ENCODE results near the gene PREP. TPM values are rescaled to one million over a fixed set of nuclear protein-coding genes. Genes with fewer than 3 reads are reported as not detected.

The PREP gene
- total RNA-seq, 1 experiment from 2014 or later, result 34.1 TPM

GRCh38 chr6:105276374-105276773, 126.5 kb downstream of the PREP start:
- H3K4me1 ChIP-seq (ENCODE audit: insufficient read depth, low read length, poor library complexity, severe bottlenecking), result no peaks in the 10 kb centered on the region
- intact Hi-C loops (cut with micrococcal nuclease; ENCODE audit: unreplicated experiment), result no loop called here
- H3K36me3 ChIP-seq (ENCODE audit: insufficient read depth, low read length, poor library complexity, severe bottlenecking), result peaks cover 6% of the 10 kb centered on the region
- H3K4me3 ChIP-seq (ENCODE audit: low read depth, low read length, poor library complexity, severe bottlenecking), result no peak overlapping the region
- no peak overlapping the region for H3K27ac ChIP-seq (ENCODE audit: low read depth, low read length, poor library complexity, severe bottlenecking)
- ChIA-PET POLR2A (ENCODE audit: low non-redundant PET) (no interaction called here), CTCF (no interaction called here)
- no peaks in the 10 kb centered on the region for H3K27me3 ChIP-seq (replicated peaks; ENCODE audit: insufficient read depth, low read depth, low read length, poor library complexity)
- TF ChIP-seq CTCF (conservative IDR thresholded peaks at IDR 0.05; ENCODE audit: low read depth, low read length) (no peak), EZH2 (IDR thresholded peaks at IDR 0.05; ENCODE audit: borderline replicate concordance, low read depth, low read length, poor library complexity, severe bottlenecking) (no peak)
- no peaks in the 10 kb centered on the region for H3K9me3 ChIP-seq (ENCODE audit: low read depth, low read length, poor library complexity, severe bottlenecking)
- BruUV-seq (replicated peaks), result no TSS peak
- DNase-seq (ENCODE audit: low spot score), result no peak

- TF ChIP-seq CTCF (conservative IDR thresholded peaks at IDR 0.05; ENCODE audit: low read depth, low read length) (no peak), EZH2 (IDR thresholded peaks at IDR 0.05; ENCODE audit: borderline replicate concordance, low read depth, low read length, poor library complexity, severe bottlenecking) (no peak)
- CTCF ChIA-PET, result no interaction called here
- no peak overlapping the region for H3K4me3 ChIP-seq (ENCODE audit: low read depth, low read length, poor library complexity, severe bottlenecking)
- peaks cover 6% of the 10 kb centered on the region for H3K36me3 ChIP-seq (ENCODE audit: insufficient read depth, low read length, poor library complexity, severe bottlenecking)
- H3K27ac ChIP-seq (ENCODE audit: low read depth, low read length, poor library complexity, severe bottlenecking), result no peak overlapping the region
- no peaks in the 10 kb centered on the region for H3K4me1 ChIP-seq (ENCODE audit: insufficient read depth, low read length, poor library complexity, severe bottlenecking)
- no peaks in the 10 kb centered on the region for H3K9me3 ChIP-seq (ENCODE audit: low read depth, low read length, poor library complexity, severe bottlenecking)
- H3K27me3 ChIP-seq (replicated peaks; ENCODE audit: insufficient read depth, low read depth, low read length, poor library complexity), result no peaks in the 10 kb centered on the region
- intact Hi-C loops (cut with micrococcal nuclease; ENCODE audit: unreplicated experiment), result no loop called here
- no peak for DNase-seq (ENCODE audit: low spot score)
- POLR2A ChIA-PET (ENCODE audit: low non-redundant PET), result no interaction called here
- BruUV-seq (replicated peaks), result no TSS peak
These were observed 127.3 kb downstream of the PREP start for GRCh38 chr6:105275542-105275941.

GRCh38 chr6:105274678-105275077, 128.2 kb downstream of the PREP start:
- H3K36me3 ChIP-seq (ENCODE audit: insufficient read depth, low read length, poor library complexity, severe bottlenecking), result peaks cover 6% of the 10 kb centered on the region
- no peaks in the 10 kb centered on the region for H3K9me3 ChIP-seq (ENCODE audit: low read depth, low read length, poor library complexity, severe bottlenecking)
- H3K4me3 ChIP-seq (ENCODE audit: low read depth, low read length, poor library complexity, severe bottlenecking), result no peak overlapping the region
- H3K4me1 ChIP-seq (ENCODE audit: insufficient read depth, low read length, poor library complexity, severe bottlenecking), result no peaks in the 10 kb centered on the region
- H3K27me3 ChIP-seq (replicated peaks; ENCODE audit: insufficient read depth, low read depth, low read length, poor library complexity), result no peaks in the 10 kb centered on the region
- ChIA-PET POLR2A (ENCODE audit: low non-redundant PET) (no interaction called here), CTCF (no interaction called here)
- H3K27ac ChIP-seq (ENCODE audit: low read depth, low read length, poor library complexity, severe bottlenecking), result no peak overlapping the region
- intact Hi-C loops (cut with micrococcal nuclease; ENCODE audit: unreplicated experiment), result no loop called here
- no peak for DNase-seq (ENCODE audit: low spot score)
- no peak for TF ChIP-seq CTCF (conservative IDR thresholded peaks at IDR 0.05; ENCODE audit: low read depth, low read length)
- TF ChIP-seq EZH2 (IDR thresholded peaks at IDR 0.05; ENCODE audit: borderline replicate concordance, low read depth, low read length, poor library complexity, severe bottlenecking), result no peak
- no TSS peak for BruUV-seq (replicated peaks)
